ENCODE measurements around the gene ETFBKMT.
A peak's percentile ranks its signal among the peaks of the same experiment; 100 is the strongest.
"Not testable (repeated sequence)": the region's sequence is repeated elsewhere in the genome, so short reads cannot be mapped to it uniquely, and the experiment has no call there.

The ETFBKMT gene

DNA sequence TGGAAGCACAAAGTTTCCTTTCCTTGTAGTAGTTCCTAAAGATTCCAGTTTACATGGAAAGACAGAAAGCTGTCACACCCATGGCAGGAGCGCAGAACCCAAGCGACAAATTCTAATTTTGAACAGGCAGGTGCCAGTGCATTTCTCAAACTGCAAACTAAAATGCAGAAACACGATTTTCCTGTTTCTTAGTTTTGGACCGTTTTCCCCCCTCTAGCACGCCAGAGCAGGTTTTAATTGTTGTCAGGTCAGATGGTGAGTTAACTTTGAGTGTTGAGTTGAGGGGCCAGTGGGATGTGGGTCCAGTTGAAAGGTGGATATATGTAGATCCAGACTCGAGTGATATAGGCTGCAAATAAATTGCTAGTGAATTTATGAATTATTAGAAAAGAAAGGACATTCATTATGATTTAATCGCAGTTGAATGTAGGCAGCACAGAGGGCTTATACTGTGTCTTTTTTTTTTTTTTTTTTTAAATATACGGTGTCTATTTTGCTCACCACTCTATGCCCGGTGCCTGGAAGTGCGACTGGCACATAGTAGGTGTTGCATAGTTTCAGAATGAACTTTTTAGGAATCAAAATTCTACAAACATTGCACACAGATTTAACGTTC, 909 bp upstream of the ETFBKMT start:
- DNase-seq: peak; percentile 19

DNA sequence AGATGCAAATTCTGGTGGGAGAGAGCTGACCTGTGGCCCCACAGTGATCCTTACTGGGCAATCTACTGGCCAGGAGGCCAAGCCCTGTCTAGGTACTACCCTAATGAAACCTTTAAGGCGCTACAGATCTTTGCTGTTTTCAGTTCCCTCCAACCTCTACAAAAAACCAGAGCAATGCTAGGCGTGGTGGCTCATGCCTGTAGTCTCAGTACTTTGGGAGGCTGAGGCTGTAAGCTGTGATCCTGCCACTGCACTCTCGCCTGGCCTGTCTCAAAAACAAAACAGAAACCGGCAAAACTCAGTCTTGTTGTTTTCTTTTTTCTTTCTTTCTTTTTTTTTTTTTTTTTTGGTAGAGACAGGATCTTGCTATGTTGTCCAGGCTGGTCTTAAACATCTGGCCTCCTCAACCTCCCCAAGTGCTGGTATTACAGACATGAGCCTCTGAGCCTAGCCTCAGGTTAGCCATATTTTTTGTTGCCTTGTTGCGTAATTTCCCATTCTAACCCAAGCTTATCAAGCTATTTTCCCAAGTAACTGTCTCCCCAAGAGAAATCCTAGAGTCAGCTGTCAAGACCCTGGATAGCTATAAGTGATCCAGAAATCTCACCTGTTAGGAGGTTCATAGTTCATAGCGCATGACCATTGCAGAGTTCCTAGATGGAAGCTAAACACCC, 2.8 kb downstream of the ETFBKMT start:
- no peak for DNase-seq

DNA sequence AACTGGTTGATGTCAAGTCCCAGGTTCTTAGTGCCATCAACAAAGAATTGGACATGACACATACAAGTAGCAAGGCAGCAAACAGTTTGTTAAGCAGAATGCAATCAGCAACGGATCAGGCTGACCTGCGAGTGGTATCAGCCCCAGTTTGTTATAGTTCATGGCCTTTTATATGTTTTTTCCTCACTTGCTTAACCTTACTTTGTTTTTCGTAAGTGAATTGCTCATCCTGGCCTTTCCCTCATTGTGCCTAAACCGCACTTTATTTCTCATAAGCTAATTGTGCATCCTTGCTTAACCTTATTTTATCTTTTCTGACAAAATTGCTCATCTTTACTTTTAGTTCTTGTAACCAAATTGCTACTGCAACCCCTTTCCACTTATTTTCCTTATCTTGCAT, 4.1 kb downstream of the ETFBKMT start:
- no peak for DNase-seq

DNA sequence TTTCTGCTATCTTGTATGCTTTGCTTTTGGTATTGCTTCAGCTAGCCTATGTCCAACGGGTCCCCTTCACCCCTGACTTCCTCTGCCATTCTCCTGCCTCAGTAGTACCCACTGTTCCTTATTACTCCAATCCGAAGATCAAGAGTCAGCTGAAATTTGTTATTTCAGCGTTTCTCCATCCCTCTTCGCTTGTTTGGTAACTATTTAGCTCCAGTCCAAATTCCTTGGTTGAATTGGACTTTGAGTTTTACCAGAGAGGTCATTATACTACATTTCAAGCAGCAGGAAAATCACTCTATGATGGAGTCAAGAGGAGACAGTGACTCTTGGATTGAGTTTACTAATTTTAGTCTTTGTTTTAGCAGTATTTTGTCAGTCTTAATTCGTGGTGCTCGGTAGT, 4.5 kb downstream of the ETFBKMT start:
- DNase-seq: no peak

DNA sequence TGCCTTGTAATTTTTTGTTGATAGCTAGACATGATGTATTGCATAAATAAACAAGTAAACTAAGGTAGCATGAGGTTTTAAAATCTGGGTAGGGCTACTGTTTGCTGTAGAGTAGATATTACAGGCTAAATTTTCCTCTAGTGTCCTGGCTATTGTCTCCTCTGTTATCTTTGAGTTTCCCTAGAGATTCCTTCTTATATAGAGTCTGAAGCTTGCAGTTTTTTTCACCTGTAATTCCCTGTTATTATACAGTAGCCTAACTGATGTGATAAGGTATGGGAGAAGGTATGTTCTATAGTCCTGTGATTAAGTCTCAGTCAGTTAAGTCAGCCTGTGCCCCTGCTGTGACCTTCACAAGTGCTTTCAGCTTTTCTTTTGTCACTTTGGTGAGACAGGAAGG, 9.5 kb downstream of the ETFBKMT start:
- DNase-seq: no peak

DNA sequence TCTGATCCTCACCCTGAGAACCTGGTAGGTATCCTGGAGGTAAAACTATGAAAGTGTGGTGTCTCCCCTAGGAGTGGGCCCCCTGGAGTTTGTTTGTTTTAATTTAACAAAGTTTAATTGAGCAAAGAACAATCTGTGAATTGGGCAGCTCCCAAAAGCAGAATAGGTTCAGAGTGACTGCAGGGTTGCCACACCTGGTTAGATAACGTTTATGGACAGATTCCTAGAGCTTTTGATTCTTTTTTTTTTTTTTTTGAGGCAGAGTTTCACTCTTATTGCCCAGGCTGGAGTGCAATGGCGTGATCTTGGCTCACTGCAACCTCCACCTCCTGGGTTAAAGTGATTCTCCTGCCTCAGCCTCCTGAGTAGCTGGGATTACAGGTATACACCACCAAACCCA, 10.1 kb downstream of the ETFBKMT start:
- DNase-seq: not testable (repeated sequence)

DNA sequence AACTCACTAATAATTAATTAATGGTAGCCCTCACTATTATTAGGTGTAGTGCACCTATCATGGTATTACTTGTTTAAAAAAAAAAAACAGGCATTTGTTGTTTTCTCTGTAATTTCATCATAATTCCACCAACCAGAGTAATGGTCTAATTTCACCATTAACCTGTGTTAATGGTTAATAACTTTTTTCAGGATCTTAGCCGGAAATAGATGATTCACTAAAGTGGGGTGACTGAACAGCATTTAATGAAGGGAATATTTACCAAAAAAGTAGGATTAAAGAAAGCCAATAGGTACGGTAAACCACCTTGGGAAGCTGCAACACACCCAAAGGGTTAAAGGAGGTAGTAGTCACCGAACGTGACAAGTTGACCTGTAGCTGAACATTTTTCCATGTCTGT, 13.0 kb downstream of the ETFBKMT start:
- no peak for DNase-seq

DNA sequence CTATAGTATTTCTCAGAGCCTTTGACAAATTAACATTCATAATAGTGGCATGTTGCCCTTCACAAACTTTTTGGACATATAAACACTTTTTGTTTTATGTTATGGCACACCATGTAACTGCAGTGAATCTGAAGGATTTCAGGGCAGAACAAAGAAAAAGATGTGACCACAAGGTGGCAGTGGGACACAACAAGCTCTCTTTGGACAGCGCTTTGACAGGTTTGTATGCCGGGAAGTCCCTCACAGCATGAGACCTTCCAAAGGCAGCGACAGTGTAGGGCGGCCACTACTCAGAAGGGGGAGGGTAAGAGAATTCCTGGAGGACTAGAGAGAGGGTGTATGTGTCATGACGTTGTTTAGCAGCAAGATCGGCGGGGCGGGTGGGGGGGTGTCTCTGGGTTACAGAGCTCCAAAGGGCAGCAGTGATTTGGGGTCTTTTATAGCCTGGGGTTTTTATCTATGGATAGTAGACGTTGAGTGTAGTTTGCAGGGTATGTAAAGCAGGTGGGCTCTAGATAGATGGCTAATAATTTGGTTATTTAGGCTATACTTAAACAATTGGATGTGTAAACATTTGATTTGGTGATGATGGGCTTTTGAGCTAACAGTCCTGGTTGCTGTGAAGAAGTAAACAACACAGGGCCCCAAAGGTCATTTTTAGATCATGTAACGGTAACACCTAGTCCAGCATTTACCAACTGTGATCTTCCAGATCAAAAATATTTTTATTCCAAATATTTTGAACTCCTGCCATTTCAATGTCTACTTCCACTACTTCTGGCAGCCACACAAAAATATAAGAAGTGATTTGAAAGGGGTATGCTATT, 22.9 kb downstream of the ETFBKMT start:
- peak; percentile 54 for DNase-seq

DNA sequence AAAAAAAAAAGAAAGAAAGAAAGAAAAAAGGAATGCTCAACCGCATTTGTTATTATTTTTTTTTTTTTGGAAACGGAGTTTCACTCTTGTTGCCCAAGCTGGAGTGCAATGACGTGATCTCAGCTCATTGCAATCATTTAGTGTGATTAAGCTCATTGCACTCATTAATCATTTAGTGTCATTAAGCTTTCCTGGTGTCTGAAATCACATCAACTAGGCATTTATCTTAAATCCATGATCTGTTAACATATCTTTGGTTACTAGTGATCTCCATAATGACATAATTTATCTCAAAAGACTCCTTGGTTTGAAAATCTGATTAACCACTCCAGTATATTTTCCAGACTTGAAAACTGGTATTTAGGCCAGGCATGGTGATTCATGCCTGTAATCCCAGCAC, 26.3 kb downstream of the ETFBKMT start:
- no peak for DNase-seq

DNA sequence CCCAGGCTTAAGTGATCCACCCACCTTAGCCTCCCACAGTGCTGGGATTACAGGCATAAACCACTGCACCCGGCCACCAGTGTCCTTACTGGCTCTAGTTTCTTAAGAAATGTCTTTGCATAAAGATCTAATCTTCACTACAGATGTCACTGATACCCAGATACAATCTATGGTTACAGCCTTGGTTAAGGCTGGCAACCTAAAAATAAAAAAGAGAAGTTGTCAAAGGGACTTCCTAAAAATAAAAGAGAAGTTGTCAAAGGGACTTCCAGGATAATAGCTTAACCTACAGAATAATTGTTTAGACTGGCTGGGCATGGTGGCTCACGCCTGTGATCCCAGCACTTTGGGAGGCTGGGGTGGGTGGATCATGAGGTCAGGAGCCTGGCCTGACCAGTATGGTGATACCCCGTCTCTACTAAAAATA, 27.6 kb downstream of the ETFBKMT start:
- DNase-seq: no peak

DNA sequence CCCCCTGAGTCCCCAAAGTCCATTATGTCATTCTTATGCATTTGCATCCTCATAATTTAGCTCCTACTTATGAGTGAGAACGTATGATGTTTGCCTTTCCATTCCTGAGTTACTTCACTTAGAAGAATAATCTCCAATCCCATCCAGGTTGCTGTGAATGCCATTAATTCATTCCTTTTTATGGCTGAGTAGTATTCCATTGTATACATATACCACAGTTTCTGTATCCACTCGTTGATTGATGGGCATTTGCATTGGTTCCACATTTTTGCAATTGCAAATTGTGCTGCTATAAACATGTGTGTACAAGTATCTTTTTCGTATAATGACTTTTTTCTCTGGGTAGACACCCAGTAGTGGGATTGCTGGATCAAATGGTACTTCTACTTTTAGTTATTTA, 30.4 kb downstream of the ETFBKMT start:
- DNase-seq: not testable (repeated sequence)

DNA sequence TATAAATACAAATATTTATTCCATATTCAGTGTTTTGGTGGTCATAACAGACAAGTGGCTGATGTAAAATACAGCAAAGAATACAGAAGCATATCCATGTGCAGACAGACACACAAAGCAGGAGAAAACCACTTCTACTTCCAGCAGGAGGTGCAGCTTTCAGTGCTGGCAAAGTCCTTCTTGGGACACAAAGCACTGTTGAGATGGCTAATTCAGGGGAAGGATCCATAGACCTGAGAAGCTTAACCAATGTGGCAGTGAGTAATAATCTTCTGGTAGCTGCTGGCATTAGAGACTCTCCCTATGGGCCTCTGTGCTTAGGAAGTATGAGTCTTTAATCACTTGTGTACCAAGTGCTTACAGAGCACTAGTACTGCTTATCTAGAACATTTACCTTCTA, 42.6 kb downstream of the ETFBKMT start:
- no peak for DNase-seq

DNA sequence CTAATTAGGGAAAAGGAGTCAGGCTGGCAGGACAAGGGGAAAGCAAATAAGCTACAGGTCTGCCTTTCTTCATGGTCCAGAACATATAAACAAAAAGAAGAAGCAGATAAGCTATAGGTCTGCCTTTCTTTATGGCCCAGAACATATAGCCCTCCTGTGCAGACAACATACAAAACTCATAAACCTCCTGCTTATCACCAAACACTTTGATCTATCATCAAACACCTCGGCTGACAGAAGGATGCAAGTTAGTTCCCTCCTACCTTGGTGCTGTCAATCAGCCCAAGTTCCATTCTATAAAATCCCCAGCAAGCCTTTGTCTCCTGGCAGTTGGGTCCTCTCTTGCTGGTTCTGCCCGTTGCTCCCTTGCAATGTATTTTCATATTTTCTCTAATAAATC, 46.1 kb downstream of the ETFBKMT start:
- DNase-seq: no peak

DNA sequence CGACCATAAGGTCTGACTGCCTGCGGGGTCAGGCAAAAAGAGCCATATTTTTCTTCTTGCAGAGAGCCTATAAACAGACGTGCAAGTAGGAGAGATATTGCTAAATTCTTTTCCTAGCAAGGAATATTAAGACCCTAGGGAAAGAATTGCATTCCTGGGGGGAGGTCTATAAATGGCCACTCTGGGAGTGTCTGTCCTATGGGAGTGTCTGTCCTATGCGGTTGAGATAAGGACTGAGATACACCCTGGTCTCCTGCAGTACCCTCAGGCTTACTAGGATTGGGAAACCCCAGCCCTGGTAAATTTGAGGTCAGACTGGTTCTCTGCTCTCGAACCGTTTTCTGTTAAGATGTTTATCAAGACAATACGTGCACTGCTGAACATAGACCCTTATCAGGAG, 48.6 kb downstream of the ETFBKMT start:
- DNase-seq: not testable (repeated sequence)

DNA sequence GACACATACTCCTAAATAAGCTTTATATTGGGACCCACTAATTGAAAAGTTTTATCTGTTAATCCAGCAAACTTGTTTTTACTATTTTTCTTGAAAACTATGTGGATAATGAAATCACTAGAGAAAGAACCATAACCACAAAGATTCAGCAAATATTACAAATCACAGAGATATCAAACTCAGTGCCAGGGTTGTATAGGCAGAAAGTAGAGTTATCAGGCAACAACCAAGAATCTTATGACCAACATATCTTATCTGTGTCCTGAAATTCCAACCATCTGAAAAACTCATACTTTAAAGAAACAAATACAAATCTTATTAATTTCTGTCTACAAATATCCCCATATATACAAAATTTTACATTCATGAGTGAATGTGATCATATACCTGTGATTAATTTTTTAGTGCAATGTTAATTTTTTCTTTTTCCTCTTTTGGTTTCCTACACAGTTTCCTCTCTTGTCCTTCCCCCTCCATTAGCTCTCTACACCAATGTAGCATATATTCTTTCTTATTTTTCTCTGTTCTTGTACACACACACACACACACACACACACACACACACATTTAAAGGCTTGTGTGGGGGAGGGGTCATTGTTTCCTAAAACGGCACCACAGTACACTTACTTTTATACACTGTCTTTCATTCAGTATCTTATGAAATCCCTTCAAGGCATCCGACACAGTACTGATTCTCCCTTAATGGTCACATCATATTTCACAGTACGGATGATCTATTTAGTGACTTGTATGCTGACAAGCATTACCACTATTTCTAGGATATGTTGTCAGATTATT, 50.7 kb downstream of the ETFBKMT start:
- DNase-seq: no peak

DNA sequence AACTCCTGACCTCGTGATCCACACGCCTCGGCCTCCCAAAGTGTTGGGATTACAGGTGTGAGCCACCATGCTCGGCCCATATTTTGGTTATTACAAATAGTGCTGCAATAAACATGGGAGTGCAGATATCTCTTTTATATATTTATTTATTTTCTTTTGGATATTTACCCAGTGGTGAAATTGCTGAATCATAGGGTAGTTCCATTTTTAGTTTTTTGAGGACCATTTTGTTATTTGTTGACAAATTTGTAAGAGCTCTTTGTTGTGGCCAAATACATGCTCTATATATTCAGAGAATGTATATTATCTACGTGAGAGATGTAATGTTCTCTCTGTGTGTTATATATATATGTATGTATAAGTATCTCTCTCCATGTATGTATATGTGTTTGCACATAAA, 53.4 kb downstream of the ETFBKMT start:
- DNase-seq: no peak

DNA sequence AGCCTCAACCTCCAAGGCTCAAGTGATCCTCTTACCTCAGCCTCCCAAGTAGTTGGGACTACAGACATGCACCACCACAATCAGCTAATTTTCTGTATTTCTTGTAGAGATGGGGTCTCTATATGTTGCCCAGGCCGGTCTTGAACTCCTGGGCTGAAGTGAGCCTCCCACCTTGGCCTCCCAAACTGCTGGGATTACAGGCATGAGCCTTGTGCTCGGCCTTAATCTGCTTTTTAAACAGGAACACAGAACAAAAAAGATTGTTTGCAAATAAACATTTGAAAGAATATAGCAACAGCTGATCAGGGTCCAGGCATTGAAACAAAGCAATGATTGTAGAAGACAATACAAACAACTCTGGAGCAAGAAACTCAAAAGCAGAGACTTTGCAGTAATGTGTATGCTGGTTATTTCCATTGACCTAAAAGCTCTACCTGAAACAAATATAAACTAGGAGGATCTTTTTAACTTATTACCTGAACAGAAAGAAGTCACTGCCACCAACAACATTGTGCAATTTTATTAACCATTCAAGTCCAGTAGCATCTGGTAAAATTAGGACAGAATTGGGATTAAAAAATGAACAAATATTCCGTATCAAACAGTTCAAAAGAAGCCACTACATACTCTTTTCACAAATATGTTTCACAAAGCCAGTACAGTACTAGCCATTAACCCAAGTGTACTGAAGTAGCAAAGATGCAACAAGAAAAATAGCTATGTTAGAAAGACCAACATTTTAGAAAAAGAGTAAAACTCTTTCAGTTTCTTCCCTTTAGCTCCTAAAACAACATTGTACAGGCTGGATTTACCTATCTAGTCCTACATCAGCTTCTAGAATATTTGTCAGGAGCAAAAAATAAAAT, 55.2 kb downstream of the ETFBKMT start:
- DNase-seq: no peak

DNA sequence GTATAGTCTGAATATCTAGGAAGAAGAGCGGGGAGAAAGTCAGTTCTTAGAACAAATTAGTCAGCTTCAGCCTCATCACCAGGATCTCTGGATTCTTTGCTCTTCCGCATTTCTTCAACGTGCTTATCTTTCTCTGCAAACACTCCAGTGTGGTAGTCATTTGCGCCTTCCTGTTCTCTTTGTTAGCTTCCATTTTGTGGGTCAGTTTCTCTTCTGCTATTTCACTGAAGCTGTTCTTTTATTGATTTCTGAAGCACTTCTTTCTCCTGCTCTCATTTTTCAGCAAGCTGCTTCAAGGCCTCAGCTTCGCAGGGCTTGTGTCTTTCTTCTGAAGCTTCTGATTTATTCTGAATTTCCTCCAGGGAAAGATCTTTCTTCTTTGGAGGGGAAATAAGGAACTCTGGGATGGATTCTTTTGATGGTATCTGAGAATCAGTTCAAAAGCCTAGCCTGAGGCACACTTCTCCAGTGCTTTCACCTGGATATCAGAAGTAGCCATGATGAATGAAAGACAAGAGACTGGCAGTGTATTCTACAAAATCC, 55.9 kb downstream of the ETFBKMT start:
- no peak for DNase-seq

DNA sequence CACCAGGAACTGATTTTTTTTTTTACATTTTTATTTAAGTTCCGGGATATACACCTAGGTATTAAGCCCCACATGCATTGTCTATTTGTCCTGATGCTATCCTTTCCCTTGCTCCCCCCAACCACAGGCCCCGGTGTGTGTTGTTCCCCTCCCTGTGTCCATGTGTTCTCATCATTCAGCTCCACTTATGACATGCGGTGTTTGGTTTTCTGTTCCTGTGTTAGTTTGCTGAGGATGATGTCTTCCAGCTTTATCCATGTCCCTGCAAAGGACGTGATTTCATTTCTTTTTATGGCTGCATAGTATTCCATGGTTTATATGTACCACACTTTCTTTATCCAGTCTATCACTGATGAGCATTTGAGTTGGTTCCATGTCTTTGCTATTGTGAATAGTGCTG, 57.5 kb downstream of the ETFBKMT start:
- not testable (repeated sequence) for DNase-seq

DNA sequence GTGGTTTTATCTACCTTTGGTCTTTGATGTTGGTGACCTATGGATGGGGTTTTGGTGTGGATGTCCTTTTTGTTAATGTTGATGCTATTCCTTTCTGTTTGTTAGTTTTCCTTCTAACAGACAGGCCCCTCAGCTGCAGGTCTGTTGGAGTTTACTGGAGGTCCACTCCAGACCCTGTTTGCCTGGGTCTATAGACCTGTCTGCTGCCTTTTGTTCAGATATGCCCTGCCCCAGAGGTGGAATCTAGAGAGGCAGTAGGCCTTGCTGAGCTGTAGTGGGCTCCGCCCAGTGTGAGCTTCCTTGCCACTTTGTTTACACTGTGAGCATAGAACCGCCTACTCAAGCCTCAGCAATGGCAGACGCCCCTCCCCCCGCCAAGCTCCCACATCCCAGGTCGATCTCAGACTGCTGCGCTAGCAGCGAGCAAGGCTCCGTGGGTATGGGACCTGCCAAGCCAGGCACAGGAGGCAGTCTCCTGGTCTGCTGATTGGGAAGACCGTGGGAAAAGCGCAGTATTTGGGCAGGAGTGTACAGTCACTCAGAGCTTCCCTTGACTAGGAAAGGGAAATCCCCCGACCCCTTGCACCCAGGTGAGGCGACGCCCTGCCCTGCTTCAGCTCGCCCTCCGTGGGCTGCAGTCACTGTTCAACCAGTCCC, 59.2 kb downstream of the ETFBKMT start:
- DNase-seq: not testable (repeated sequence)

DNA sequence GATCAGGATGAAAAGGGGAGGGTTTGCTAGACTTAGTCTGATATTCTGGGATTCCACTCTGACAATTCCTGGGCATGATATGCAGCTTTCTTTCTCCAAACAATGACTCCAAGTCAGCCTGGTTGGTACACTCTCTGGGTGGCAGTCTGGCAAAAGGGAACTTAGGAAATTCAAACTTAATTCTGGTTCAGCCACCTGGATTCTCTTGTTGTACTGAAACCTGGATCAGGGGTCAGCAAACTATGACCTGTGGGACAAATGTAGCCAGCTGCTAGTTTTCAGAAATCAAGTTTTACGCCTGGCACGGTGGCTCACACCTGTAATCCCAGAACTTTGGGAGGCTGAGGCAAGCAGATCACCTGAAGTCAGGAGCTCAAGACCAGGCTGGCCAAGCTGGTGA, 63.1 kb downstream of the ETFBKMT start:
- DNase-seq: no peak

All from NCI-H1105 treated with DMSO at 0.1 percent for 48 hours (cell line).